GM19023 (cell line): ENCODE data around the gene ACTRT2.

ENCODE experiments used
- ATAC-seq: cut with Tn5 transposase; IDR thresholded peaks from one replicate; pipeline ENCODE4 v1.9.1; 2021; ENCODE audit warnings: mild to moderate bottlenecking, moderate library complexity; ENCODE audit not compliant: unreplicated experiment

The ACTRT2 gene

GRCh38 chr1:3017440-3018050 is 3.7 kb upstream of the ACTRT2 start:
- no peak for ATAC-seq

- no peak for ATAC-seq
Measured at GRCh38 chr1:3018051-3018471, 3.2 kb upstream of the ACTRT2 start.

DNA sequence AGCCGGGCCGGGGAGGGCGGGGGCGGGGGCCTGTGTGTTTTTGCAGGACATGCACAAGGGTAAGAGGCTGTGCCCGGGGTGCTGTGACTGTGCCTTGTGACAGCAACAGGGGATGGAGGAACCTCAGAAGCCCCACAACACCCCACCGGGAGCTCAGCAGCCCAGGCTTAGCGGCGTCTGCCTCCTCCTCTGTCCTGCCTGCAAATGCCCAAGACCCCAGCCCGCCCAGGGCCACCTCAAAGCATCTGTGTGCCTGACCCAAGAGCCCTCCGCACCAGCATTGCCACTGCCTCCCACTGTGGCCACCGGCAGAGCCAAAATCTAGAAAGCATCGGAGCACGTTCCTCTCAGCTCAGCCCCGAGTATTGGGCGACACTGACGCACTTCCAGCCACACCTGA is 2.7 kb upstream of the ACTRT2 start:
- ATAC-seq = no peak

GRCh38 chr1:3019007-3019515 is 2.2 kb upstream of the ACTRT2 start:
- no peak for ATAC-seq

DNA sequence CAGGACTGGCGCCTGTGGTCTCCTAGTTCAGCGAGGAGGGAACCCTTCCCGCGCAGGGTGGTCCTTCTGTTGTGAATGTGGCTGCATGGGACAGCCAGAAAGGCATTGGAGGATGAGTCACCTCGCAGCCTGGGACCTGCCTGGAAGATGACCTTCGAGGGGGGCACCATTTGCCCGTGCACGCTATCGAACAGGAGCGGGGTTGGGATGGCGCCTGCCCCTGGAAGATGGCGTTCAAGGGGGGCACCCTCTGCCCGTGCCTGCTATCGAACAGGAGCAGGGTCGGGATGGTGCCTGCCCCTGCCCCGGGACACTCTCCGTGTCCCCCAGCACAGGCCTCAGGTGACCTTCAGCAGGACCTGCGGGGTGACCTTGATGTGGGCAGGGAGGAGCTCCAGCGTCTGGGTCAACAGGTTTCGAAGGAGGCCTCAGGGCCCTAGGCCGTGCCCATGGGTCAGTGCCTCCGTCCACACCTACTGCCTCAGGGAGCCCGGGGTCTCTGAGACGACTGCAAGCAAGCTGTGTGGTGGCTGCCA is 1.7 kb upstream of the ACTRT2 start:
- no peak for ATAC-seq

DNA sequence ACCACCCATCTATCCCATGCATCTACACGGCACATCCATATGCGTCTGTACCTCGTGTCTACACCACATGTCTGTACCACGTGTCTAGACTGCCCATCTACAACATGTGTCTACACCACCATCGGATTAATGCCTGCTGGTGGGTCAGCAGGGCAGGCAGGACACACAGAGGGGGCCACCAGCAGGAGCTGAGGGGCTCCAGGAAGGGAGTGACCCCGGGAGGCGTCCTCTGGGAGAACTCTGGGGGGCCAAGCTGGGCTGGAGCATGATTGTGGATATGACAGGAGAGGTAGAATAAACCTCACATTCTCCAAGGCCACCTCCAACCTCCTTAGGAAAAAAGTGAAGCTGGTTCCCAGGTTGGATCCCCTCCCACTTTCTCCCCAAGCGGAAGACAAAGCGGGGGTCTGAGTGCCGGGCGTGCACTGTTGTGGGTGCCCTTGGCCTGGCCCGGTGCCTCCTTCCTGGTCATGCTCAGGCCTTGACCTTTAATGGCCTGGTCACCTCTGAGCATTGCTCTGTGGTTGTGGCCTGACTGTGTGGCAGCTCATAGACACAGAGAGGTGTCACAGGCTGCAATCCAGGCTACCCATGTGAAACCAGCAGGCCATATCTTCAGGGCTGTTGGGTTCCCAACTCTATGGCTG is 881 bp upstream of the ACTRT2 start:
- no peak for ATAC-seq

DNA sequence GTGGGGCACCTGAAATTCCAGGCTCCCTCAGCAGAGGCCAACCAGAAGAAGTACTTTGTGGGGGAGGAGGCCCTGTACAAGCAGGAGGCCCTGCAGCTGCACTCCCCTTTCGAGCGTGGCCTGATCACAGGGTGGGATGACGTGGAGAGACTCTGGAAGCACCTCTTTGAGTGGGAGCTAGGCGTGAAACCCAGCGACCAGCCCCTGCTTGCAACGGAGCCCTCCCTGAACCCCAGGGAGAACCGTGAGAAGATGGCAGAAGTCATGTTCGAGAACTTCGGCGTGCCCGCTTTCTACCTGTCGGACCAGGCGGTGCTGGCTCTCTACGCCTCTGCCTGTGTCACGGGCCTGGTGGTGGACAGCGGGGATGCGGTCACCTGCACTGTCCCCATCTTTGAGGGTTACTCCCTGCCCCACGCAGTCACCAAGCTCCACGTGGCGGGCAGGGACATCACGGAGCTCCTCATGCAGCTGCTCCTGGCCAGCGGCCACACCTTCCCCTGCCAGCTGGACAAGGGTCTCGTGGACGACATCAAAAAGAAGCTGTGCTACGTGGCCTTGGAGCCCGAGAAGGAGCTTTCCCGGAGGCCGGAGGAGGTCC is 634 bp downstream of the ACTRT2 start:
- ATAC-seq = no peak

GRCh38 chr1:3022511-3022973 is 1.3 kb downstream of the ACTRT2 start:
- no peak for ATAC-seq

- ATAC-seq = no peak
Measured at GRCh38 chr1:3022976-3023375, 1.7 kb downstream of the ACTRT2 start.

- no peak for ATAC-seq
Measured at GRCh38 chr1:3024019-3024418, 2.8 kb downstream of the ACTRT2 start.

DNA sequence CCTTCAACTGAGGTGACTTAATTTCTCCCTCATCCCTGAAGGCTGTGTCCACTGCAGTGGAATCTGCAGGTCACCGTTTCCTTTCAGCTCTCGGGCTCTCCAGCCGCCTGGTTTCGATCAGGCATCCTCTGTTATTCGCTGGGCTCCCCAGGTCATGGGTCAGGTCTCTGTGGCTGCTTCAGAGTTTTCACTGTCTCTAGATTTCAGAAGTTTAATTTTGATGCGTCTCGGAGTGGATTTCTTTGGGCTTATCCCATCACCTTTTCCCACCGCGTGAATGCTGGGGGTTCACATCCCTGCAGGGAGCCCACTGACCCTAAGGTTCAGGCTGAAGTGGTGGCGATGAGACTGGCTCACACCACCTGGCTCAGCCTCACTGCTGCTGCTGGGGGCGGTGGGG is 3.3 kb downstream of the ACTRT2 start:
- ATAC-seq = no peak

GRCh38 chr1:3026124-3026523 is 4.9 kb downstream of the ACTRT2 start:
- no peak for ATAC-seq

DNA sequence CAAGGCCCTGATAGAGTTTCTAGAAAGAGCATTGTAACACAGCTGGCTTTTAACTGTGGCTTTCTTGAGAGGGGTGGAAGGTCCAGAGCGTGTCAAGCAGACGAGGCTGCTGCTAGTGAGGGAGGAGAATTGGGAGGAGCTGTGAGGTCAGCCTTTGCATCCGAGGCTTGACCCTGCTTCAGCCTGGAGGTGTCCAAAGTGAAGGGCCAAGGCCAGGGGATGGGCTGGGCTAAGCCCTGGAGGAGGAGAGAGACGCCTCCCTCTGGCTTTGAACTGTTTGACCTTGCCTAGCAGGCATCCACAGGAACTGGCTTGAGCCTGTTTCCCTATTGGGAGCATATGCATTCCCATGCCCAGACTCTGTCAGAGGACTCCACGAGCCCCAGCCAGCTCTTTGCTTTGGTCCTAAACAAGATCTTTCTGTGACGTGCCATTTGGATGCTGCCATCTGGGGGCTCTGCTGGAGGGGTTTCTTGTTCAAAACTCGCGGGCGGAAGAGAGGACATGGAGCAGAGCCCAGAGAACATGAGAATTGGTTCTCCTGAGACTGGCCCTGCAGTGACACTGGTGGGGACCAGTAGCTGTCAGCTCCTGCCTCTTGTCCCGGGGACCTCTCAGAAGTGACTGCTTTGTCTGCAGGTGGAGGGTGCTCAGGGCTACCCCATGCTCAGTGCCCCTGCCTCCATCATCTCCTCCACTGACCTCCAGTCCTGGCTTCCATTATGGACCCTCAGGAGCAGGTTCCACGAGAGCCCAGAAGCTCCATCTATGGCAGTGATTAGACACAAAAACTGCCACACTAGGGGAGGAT is 5.5 kb downstream of the ACTRT2 start:
- ATAC-seq = no peak

- no peak for ATAC-seq
Measured at GRCh38 chr1:3027611-3028371, 6.5 kb downstream of the ACTRT2 start.

DNA sequence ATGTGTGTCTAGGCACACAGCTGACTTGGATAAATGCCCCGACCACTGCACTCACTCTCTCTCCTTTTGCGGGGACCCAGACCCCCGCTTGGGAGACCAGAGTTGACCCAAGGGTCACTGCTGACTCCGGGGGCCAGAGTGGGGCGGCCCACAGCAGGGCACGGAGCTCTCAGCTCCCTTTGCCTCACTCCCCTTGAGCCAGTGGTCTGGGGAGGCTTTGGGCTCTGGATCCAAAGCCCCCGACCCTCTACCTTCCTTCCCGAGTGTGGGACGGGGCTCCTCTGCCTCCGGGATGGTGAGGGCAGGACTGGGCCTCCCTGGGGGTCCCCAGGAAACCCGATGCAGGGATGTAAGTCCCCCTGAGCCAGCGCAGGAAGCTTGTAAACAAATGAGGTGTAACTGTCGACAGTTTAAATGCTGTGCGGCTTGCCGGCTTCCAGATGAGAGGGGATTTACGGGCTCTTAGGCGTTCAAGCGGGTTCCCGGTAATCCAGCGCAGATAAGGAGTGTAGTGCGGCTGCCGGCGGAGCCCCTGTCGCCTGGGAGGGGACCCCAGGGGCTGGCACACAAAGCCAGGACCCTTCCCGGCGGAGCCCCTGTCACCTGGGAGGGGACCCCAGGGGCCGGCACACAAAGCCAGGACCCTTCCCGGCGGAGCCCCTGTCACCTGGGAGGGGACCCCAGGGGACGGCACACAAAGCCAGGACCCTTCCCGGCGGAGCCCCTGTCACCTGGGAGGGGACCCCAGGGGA is 7.4 kb downstream of the ACTRT2 start:
- ATAC-seq = no peak

DNA sequence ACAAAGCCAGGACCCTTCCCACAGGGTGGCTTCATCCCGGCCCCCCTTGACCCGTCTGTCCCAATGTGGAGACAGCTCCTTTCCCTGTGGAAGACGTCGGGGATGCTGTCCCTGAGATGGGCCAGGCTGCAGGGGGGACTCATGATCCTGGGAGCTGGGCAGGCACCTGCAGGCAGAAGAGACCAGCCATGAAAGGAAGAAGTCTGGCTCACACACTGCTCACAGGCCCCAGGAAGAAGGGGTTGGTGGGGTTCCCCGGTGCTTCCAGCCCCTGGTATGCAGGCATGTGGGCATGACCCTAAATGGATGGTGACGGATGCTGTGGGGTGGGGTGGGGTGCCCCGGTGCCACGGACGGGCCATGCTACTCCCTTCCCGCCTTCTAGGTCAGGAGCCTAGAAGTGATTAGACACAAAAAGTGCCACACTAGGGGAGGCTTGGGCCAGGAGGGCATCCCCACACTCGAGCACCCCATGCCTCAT is 8.3 kb downstream of the ACTRT2 start:
- ATAC-seq = no peak

GRCh38 chr1:3029991-3030662 is 8.9 kb downstream of the ACTRT2 start:
- ATAC-seq = no peak

GRCh38 chr1:3030663-3031381 is 9.6 kb downstream of the ACTRT2 start:
- ATAC-seq = no peak
